Measurements from ENCODE around the gene HMGB1.
A peak's percentile ranks its signal among the peaks of the same experiment; 100 is the strongest.

The HMGB1 gene

DNA sequence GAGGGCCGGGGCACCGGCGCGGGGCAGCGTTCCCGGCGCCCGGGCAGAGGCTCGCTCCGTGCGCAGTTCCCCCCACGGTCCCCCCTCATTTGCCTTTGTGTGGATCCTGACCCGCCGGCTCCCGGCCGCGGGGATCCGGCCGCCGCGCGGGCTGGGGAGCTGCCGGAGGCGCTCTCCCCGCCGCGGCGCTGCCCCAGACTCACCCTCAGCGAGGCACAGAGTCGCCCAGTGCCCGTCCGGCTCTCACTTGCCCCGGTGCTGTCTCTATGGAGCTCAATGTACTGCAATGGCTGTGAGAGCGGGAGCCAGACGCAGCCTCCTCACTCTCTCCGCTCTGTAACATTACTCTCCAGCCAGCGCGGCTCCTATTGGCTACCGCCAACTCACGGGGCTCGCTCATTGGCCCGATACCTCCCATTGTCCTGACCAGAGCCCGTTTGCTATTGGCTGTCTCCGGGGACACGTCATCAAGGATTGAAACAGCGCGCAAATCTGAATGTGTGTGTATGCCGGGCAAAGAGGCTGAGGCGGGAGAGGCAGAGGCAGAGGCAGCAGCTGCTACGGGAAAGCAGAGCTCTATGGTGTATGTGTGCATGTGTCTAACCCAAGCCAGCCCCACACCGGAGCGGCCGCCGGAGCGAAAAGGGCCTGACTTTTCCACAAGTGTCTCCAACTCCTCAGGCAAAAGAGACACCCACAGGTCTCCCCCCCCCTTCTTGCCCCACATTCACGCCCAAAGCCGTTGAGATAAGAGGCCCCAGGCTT is at the start of gene HMGB1:
TSS of gene HMGB1 (minus strand) at position 344 of the 765 bp plus-strand sequence. CDS start 2,256 bp downstream, outside the sequence.
- DNase-seq: peak; percentile 97 to 98

DNA sequence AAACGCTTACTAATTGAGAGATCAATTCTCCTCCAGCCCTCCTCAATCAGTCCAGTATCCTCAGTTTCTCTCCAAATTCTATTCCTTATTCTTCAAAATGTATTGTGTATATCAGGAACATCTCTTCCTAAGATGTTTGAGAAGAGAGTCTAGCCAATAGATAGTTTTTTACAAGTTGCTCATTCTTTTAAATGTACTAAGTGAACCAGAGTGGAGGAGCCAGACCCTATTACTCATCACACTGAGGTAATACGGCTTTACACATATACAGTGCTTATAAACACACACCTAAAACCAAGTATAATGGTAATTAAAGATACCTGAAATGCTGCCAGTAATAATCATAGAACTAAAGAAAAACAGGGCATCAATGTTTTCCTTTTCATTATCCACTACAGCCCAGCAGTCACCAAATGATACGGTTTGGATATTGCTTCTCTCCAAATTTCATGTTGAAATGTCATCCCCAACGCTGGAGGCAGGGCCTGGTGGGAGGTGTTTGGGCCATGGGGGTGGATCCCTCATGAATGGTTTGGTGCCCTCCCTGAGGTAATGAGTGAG is 45.2 kb upstream of the HMGB1 start:
- DNase-seq: no peak

DNA sequence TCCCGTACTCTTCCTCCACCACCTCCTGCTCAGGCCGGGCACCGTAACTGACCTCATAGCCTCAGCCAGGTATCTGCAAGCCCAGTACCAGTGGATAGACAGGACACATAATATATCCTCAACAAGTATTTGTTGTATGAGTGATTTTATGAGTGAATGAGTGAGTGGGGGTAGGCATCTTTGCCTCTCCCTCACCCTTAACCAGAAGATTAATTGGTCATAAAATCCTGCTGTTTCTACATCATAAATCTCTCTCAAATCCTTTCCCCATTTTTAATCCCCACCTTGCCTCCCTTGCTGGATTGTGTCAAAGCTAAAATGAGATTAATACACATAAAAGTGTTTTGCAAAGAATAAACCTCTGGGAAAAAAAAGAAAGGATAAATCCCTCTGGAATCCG is 44.4 kb upstream of the HMGB1 start:
- no peak for DNase-seq

DNA sequence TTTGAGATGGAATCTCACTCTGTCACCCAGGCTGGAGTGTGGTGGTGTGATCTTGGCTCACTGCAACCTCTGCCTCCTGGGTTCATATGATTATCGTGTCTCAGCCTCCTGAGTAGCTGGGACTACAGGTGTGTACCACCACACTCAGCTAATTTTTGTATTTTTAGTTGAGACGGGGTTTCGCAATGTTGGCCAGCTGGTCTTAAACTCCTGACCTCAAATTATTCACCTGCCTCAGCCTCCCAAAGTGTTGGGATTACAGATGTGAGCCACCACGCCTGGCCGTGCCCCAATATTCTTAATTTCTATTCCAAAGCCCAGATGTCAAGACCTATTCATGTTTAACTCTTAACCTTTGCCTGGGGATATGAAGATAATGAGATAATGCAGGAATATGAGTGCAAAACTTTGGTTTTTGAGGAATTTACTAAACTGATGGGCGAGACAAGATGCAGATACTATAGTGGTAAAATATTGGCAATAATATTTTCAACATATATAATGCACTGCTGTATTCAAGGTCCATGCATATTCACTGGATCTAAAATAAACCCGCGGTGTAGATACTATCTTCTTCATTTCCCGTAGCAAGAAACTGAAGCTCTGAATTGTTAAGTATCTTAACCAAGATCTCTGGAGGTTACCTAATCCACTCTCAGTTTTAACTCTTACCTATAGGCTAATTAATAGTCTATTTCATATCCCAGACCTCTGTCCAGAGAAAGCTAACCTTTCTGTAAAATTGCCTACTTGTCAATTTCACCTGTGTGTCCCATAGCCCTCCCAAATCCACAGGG is 43.7 kb upstream of the HMGB1 start:
- DNase-seq: no peak

DNA sequence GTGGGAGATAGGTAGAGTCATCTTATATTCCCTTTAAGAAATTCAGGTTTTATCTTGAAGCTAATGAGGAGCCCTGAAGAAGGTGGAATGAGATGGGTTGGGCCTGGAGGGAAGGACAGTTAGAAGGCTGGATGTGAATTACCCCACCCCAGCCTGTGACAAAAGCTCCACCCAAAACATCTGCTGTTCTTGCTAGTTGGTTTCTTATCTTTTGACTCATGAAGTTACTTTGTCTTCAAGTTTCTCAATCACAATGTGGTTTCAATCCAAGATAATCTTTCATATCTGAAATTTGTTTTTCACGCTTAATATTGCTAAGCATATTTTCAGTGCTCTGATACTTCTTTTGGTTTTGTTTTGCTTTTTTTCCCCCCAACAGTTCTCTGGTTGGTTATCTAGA is 38.3 kb upstream of the HMGB1 start:
- no peak for DNase-seq

DNA sequence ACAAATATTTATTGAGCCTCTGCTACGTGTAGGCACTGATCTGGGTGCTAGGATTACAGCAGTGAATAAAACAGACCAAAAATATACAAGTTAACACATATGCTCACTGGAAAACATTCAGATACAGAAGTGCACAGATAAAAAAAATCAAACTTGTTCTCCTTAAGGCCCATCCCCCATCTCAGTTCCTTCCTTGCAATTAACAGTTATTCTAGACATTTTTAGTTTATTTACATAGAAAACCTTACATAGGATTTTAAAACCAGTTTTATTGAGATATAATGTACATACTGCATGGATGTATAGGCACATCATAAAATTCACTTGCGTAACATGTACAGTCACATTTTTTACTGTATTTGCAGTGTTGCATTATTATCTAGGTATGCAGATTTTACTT is 36.5 kb upstream of the HMGB1 start:
- no peak for DNase-seq

DNA sequence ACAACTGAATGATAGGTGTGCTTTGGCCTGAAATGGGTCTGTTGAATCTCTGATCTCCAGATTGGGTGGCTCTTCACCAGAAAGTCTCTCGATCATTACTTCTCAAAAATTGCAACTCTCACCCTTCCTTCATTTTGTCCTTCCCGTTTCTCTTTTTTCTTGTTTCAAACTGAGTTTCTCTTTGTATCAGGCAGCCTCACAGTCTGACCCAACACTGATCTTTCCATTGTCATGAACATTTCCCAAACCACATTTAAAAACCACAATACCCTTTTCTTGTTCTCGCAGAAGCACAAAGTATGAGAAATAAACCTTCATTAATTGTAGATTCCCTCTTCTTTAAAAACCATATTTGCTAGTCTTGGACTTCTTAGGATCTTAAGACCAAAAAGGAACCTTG is 33.6 kb upstream of the HMGB1 start:
- no peak for DNase-seq

DNA sequence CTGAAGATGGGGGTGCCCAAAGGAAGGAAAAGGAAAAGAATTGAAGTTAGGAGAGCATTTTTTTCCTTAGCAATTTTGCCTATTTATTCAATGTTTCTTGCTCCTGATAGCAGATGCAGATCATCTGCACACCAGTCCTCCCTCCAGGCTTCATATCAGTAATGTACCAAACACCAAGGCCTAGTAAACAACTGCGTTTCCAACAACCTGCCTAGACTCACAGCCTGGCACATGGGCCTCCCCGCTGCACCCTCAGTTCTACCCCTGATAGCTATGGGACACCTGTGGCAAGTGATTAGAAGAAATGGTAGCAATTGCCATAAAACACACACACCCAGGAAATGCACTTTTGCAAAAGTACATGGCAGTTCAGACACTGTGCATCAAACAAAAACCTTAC is 30.4 kb upstream of the HMGB1 start:
- no peak for DNase-seq

DNA sequence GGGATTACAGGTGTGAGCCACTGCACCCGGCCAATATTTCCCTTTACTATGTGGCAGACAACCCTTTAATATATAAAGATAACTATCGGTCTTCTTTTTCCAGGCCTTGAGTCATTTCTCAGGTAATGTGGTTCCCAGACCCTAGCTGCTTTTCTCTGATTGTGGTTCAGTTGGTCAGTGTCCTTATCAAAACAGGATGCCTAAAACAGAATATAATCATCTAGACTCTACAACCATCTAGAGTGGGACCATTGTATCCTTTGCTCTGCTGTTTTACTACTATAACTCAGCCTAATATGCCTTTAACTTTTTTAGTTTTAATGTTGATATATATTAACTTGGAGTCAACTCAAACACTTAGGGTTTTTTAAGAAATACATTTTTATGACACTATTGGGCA is 30.0 kb upstream of the HMGB1 start:
- no peak for DNase-seq

DNA sequence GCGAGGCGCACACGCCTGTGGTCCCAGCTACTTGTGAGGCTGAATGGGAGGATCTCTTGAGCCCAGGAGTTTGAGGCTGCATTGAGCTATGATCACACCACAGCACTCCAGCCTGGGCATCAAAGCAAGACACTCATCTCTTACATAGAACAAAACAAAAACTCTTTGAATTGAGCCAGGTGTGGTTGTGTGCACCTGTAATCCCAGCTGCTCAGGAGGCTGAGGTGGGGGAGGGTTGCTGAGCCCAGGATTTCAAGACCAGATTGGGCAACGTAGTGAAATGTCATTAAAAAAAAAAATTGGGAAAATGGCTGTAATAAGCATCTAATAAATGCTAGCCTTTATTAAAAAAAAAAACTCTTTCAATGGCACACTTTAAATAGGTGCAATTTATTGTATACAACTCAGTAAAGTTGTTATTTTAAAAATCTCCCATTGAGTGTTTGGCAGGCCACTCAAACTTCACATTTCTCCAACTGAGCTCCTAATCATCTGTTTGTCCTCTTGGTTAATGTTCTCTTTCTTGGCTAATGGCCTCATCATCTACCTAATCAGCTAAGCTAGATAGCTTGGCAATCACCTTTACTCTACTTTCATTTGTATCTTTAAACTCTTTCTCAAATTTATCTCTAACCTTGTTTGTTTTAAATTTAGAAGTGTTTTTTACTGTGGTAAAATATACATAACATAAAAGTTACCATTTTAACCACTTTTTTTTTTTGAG is 28.1 kb upstream of the HMGB1 start:
- DNase-seq: no peak

DNA sequence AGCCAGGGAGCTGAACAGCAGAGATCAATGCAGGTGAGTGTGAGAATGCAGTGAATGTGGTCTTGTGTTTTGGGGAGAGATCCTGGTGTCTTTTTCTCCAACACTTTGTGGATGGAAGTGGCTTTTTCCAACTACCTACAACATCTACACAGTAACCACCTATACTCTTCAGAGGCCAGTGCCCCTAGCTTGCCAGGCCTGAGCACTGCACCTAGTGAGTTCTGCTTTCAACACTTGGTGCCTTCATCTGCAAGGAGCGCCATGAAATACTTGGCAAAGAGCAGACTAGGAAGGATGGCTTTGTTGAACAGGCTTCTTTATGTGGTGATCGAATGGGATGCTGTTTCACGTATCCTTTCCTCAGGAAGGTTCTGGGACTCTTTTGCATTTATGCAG is 21.3 kb upstream of the HMGB1 start:
- no peak for DNase-seq

DNA sequence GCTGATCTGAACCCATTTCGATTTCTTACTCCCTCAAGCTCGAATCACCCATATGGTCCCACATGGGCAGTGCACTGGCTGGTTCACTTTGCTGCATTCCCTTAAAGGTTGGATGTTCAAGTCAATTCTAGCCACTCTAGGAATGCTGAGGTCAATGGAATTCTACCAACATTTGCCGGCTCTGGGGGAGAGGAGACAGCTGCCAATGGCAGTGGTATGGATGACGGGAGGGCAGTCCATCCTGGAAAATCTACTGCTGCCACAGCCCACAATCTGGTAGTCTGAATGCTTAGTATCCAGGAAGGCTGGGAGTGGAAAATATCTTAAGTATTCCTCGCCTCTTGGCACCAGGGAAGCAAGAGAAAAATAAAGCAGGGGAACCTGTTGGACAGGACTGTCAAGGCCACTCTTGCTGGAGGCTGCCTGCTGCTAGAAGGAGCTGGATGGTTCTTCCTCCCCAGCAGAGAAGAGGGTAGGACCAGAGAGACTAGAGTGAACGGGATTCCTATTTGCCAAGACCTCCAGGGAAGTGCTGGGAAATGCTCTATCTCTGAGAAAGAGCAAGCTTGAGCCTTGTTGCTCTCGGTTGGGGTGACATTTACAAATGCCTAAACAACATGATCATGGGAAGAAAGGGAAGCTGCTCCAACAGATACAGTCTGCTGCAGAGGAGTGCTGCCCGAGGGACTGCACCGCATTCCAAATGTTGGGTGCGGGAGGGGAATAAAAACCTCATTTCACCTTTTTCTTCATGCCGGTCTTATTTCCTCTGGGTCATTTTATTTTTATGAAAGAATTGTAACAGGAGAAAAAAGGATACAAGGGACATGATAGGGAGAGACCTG is 20.7 kb upstream of the HMGB1 start:
- no peak for DNase-seq

DNA sequence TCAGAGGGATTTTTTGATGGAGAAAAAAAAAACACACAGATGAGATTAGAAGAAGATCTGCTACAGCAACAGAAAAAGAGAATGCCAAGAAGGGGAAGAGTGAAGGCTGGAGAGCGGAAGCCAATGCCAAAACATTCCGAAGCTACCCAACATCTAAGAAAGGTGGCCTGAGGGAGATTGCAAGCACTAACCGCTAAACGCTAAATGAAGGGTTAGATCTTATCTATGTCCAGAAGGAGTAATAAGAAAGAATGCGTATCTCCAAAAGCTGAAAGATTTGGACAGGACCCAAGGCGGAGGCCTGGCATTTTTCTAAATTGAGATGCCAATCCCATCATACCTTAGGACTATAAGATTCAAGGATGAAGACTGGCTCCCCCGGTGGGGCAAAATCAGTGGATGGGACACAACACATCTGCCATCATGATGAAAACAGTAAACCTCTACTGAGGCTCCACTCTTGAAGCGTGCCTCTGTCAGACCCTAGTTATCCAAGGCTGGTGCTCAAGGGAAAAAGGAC is 15.6 kb upstream of the HMGB1 start:
- no peak for DNase-seq

DNA sequence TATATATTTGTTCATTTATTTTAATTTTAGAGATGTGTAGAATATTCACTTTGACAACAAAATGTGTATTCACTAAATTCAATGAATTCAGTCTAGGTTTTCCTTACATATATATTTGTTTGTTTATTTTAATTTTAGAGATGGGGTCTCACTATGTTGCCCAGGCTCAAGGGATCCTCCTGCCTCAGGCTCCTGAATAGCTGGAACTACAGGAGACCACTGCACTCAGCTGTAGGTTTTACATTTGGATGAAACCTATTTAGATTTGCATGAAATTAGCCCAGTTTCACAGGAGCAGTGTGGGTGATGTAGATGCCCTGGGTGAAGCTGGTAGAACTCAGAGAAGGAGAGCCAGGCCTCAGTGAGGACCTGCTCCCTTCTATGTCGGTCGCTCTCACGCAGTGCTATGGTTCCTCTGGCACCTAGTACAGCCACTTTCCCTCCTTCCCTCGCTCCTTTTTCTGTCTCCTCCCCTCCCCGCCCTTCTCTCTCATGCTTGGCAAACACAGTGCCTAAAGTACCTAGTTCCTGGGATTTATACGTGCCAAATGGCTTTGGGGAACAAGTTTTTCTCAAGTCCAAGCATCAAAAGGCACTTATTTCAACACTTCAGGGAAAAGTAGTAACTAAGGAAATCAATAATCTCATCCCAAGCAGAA is 14.7 kb upstream of the HMGB1 start:
- DNase-seq: no peak

DNA sequence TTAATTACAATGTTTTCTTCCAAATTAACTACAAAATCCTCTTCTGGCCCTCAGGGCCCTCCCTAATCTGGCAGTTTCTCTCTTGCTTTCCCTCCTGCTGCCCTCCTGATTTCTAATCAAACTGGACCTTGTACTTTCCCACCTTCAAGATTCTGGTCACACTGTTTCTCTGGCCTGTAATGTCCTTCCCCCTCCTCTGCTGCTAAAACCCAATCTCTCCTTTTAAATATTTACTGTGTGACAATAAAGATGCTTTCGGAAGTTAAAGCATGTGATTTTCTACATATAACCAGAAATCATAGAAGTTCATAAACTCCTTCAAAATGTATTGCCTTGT is 14.1 kb upstream of the HMGB1 start:
- DNase-seq: no peak

DNA sequence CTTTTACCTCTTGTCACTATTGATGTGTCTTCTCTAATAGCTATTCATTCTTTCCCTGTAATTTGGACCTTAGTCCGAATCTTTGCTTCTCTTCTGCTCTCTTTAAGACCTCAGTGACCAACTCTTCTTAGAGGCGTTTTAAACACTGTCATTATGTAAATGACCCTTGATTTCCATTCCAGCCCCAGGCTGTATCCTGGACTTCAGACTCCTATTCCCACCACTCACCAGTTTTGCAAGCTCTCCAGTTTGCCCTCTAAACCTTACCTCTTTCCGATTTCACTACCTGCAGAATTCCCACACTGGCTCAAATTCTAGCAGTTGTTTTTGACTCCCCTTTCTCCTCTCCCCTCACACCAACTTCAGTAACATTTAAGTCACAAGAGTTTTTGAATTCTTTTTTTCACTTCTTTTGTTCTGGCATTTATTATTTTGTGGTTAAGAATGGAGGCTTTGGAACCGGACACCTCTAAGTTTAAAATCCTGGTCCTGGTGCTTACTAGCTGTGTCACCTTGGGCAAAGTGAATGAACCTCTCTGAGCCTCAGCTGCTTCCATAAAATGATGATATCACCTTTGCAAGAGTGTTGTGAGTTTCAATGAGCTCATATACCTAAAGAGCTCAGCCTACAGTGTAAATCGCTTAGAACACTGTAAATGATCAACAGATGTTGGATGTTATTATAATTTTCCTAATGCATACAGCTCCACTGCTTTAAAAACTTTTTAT is 13.6 kb upstream of the HMGB1 start:
- DNase-seq: no peak

DNA sequence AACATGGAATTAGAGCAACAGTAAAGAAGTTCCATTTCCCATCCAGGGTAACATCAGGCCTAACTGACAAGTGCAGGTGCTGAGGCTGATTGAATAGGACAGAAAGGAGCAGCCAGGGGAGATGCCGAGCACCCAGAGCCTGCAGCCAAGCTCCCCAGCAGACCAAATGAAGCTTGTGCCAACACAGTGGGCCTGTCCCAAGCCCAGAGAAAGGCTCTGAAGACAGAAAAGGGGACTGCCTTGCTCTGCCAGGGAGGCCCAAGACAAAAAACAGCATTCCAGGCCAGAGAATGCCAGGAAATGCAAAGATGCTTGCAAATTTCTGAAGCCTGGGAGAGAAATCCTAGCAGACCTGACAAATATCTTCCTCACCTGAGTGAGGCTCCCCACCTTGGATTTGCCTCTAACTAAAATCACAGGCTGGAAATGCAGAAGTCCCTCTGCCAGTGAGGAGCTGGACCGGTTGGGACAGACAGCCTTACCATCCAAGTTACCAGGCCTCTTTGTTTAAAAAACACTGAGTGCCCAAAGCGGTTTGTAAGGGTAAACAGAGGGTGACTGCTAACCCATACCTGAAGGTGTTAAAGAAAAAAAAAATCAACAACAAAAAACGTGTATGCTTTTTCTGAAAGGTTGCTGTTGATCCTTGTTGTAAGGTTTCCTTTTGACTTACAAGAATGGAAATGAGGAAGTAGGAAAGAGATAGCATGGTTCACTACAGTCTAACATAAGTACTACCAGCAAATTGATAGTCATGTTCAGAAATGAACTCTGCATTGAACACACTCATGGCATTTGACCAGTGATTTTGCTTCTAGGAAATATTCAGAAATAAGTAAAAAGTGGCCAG is 11.8 kb upstream of the HMGB1 start:
- no peak for DNase-seq

DNA sequence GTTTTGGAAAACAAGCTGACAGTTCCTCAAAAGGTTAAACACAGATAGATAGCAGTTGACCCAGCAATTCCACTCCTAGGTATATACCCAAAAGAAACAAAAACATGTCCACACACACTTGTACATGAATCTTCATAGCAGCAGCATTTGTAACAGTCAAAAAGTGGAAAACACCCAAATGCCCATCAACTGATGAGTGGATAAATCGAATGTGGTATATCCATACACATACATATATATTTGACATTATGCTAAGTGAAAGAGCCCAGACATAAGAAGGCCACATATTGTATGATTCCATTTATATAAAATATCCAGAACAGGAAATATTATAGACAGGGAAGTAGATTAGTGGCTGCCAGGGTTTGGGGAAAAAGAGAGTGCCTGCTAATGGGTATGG is 7.9 kb upstream of the HMGB1 start:
- no peak for DNase-seq

DNA sequence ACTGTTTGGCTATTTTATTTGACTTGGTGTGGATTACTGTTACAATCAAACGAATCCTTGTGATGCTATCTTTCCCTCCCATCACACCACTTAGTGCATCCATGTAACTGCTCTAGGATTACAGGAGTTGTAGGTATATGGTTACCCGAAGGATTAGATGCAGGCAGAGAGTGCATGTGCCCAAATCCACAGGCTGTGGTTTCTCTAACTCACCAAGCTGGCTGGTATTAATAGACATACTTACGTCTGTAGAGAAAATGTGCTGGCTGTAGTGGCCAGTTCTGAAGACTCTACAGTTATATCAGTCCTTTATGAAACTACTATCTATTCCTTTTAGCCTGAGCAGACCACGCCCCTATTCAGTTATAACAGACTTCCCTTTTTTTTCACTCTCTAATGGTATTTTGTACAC is 1.1 kb upstream of the HMGB1 start:
- DNase-seq: no peak

DNA sequence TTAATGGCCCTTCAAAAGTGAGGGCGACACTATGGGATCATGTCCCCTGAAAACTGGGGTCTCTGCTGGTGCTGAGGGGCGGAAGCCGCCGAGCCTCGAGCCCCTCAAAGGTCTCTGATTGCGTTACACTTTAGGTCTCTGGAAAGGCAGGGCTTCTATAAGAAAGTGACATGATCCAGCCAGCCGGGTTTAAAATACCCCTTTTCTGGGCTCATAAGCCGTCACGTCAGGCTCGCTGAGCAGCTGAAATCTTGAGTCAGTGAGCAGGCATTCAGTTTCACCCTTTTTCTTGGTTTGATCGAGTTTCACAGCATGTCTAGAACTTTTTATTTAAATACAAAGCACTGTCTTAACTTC is 600 bp upstream of the HMGB1 start:
- peak; percentile 6 to 29 for DNase-seq

DNA sequence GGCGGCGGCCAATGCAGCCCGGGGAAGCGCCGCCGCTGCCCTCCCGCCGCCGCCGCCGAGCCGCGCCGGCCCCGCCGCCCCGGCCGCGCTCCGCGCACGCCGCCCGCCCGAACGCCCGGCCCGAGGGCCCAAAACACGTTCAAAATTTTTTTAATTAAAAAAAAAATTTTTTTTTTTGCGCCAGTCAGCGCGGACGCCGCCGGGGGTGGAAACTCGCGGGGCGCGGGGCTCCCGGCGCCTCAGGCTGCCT is 468 bp downstream of the HMGB1 start:
- no peak for DNase-seq
